HT1080 (cell line): Measurements from ENCODE around the gene STK38L. TPM values are rescaled to one million over a fixed set of nuclear protein-coding genes. Genes with fewer than 3 reads are reported as not detected.
A peak's percentile ranks its signal among the peaks of the same experiment; 100 is the strongest.
"Not testable (repeated sequence)": the region's sequence is repeated elsewhere in the genome, so short reads cannot be mapped to it uniquely, and the experiment has no call there.

Experiments used
- DNase-seq: peaks from one replicate; pipeline ENCODE4 v3.0.0-alpha.2; 2015; ENCODE audit warnings: low read depth
- total RNA-seq: library from RNA; depleted of rRNA; stranded (reverse); fragments of >200 nt; shearing (Covaris generic); gene quantifications from 2 replicates; pipeline ENCODE4 v1.2.3, GENCODE V29; 2014

Gene STK38L
- total RNA-seq, 1 experiment from 2014 or later: 32.3 TPM

GRCh38 chr12:27226407-27226929 is 17.6 kb upstream of the STK38L start:
- DNase-seq: no peak

- no peak for DNase-seq
Observed at GRCh38 chr12:27229367-27229766, 14.7 kb upstream of the STK38L start.

GRCh38 chr12:27231374-27231773 is 12.7 kb upstream of the STK38L start:
- DNase-seq: not testable (repeated sequence)

- DNase-seq: no peak
Observed at GRCh38 chr12:27233814-27234213, 10.3 kb upstream of the STK38L start.

- peak; percentile 68 for DNase-seq
Observed at GRCh38 chr12:27236498-27236897, 7.6 kb upstream of the STK38L start.

GRCh38 chr12:27237790-27238771 is 6.0 kb upstream of the STK38L start:
- no peak for DNase-seq

GRCh38 chr12:27243006-27243405 is 1.1 kb upstream of the STK38L start:
- no peak for DNase-seq

- DNase-seq: no peak
Observed at GRCh38 chr12:27244689-27245488, 803 bp downstream of the STK38L start.

- DNase-seq: no peak
Observed at GRCh38 chr12:27246141-27246540, 2.1 kb downstream of the STK38L start.

GRCh38 chr12:27246774-27247173 is 2.7 kb downstream of the STK38L start:
- DNase-seq: peak; percentile 22

- no peak for DNase-seq
Observed at GRCh38 chr12:27252934-27253333, 8.8 kb downstream of the STK38L start.

GRCh38 chr12:27253347-27253746 is 9.3 kb downstream of the STK38L start:
- DNase-seq: no peak

GRCh38 chr12:27255806-27256205 is 11.7 kb downstream of the STK38L start:
- no peak for DNase-seq

- DNase-seq: no peak
Observed at GRCh38 chr12:27257104-27257843, 13.2 kb downstream of the STK38L start.

- DNase-seq: no peak
Observed at GRCh38 chr12:27260746-27261145, 16.7 kb downstream of the STK38L start.

GRCh38 chr12:27261866-27262265 is 17.8 kb downstream of the STK38L start:
- no peak for DNase-seq

GRCh38 chr12:27270148-27270547 is 26.1 kb downstream of the STK38L start:
- DNase-seq: no peak

GRCh38 chr12:27271206-27271605 is 27.1 kb downstream of the STK38L start:
- no peak for DNase-seq

- no peak for DNase-seq
Observed at GRCh38 chr12:27272373-27273028, 28.4 kb downstream of the STK38L start.

- DNase-seq: no peak
Observed at GRCh38 chr12:27273114-27273513, 29.0 kb downstream of the STK38L start.

GRCh38 chr12:27274706-27275105 is 30.6 kb downstream of the STK38L start:
- DNase-seq: no peak
